ENCODE results near the gene MIDN. TPM values are rescaled to one million over a fixed set of nuclear protein-coding genes. Genes with fewer than 3 reads are reported as not detected.

MIDN gene
- total and polyA plus RNA-seq, 2 donors, result 8.7 to 55.1 TPM

DNA sequence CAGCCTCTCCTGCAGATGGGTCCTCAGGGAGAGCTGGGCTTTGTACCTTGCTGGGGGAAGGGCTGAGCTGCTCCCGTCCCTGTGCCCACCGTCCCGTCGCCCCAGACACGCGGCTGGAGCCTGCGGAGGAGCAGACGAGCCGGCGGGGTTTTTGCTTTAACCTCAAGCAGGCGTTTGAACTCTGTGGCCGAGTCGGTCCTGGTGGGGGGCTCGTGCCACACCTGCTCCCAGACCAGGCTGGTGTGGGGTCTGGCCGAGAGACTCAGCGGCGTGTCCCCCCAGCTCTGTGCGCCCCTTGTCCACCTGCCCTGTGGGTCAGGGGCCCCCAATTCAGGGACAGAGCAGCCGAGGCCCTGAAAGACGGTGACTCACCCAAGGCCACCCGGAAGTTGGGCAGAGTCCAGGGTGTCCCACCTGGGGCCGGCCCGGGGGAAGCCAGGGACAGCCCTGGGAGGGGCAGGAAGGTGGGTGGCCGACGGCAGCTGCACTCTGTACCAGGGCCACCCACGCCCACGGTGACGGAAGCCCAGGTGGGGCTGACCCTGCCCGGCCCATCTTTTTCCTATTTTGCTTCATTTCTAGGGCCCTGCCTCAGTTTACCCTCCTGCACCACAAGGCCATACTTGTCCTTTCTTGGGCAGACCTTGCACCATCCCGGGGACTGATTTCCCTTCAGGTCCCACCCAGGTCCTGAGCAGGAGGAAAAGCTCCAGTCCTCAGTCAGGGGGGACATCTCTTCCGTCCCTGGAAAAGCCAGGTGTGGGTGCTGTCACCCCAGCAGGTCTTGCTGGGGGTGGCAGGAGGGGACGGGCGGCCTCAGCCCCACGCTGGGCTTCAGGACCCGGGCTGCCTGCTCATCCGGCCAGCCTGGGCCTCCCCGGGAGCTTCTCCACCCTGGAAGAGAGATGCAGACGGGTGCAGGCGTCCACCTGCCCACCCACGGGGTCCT, 42.6 kb downstream of the MIDN start:
- no peak for DNase-seq (ENCODE audit: low read depth in 6 of 9, low spot score in 9 of 9)
- H3K4me1 ChIP-seq (ENCODE audit: control insufficient read depth in 2 of 2, insufficient read depth in 2 of 2, low read length in 2 of 2), result no peaks in the 10 kb centered on the region
- no peak overlapping the region for H3K4me3 ChIP-seq (ENCODE audit: low read length in 2 of 2)
- peaks cover 51 to 96% of the 10 kb centered on the region in 2 donors for H3K27me3 ChIP-seq (ENCODE audit: control insufficient read depth in 2 of 2, insufficient read depth in 1 of 2, low read length in 1 of 2)
- peaks cover 0 to 3% of the 10 kb centered on the region in 2 donors for H3K9me3 ChIP-seq (ENCODE audit: control insufficient read depth in 2 of 2, insufficient read depth in 1 of 2, low read length in 1 of 2)
- H3K36me3 ChIP-seq (ENCODE audit: control insufficient read depth in 2 of 2, insufficient read depth in 2 of 2, low read length in 1 of 2), result no peaks in the 10 kb centered on the region
- no peak overlapping the region for H3K27ac ChIP-seq (ENCODE audit: low read depth in 1 of 2, low read length in 1 of 2)
- 84% methylated on average over 40 of the region's 40 CpGs for WGBS

DNA sequence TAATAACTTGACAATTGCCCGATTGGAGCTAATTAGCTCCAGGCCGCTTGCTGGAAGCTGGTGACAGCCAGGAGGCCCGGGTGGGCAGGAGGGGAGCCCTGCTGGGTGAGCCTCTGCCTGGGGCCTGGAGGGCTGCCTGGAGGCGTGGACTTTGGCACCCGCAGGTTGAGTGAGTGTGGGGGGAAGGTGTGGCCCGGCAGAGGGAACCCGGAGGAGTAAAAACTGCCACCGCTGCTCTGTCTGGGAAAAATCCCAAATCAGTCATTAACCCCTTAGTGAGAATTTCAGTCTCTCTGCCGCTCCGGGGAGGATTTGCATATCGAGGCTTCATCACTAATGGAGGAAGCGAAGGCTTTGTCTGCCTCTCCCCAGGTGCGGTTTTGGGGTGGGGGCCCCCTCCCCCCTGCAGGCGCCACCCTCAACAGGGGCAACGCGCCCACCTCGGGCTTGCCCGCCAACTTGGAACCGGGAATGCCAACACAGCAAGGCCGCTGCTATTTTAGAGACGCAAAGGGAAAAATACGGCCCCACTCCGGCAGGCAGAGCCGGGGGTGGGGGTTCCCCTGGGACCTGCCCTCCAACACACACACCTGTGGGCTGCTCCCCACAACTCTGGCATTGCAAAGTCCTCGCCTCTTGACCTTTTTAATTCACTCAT, 43.5 kb downstream of the MIDN start:
- DNase-seq (ENCODE audit: low read depth in 6 of 9, low spot score in 9 of 9), result no peak
- no peaks in the 10 kb centered on the region for H3K9me3 ChIP-seq (ENCODE audit: control insufficient read depth in 2 of 2, insufficient read depth in 1 of 2, low read length in 1 of 2)
- H3K4me3 ChIP-seq (ENCODE audit: low read length in 2 of 2), result no peak overlapping the region
- H3K27ac ChIP-seq (ENCODE audit: low read depth in 1 of 2, low read length in 1 of 2), result no peak overlapping the region
- H3K4me1 ChIP-seq (ENCODE audit: control insufficient read depth in 2 of 2, insufficient read depth in 2 of 2, low read length in 2 of 2), result no peaks in the 10 kb centered on the region
- peaks cover 44 to 99% of the 10 kb centered on the region in 2 donors for H3K27me3 ChIP-seq (ENCODE audit: control insufficient read depth in 2 of 2, insufficient read depth in 1 of 2, low read length in 1 of 2)
- H3K36me3 ChIP-seq (ENCODE audit: control insufficient read depth in 2 of 2, insufficient read depth in 2 of 2, low read length in 1 of 2), result no peaks in the 10 kb centered on the region
- 78% methylated on average over 25 of the region's 25 CpGs for WGBS

DNA sequence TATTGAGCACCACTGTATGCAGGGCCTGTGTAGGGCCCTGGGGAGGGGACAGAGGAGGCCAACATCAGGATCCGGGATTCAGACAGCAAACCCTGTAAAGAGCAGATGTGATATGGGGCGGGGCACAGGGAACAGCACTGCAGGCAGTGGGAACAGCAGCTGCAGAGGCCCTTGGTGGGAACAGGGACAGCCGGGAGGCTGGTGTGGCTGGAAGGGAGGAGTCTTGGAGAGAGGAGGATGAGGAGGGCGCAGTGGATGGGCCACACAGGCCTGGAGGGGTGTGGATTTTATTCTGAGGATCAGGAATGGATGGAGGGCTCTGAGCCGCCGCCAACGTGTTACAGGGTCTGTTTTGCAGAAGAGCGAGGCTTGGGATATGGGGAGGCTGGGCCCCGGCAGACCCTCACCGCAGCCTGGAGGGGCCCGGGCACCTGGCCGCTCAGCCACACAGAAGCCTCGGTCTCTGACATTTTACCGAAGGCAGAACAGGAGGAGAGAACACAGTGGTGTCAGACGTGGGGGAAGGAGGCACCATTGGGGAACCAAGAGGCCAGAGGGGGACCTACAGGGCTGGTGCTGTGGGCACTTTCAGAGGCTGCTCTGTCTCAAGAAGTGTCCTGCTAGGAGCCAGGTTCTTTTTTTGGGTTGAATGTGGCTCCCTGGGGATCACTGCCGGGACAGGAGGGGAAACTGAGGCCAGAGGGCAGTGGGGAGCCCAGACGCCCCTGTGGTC, 44.2 kb downstream of the MIDN start:
- no peak overlapping the region for H3K4me3 ChIP-seq (ENCODE audit: low read length in 2 of 2)
- no peaks in the 10 kb centered on the region for H3K36me3 ChIP-seq (ENCODE audit: control insufficient read depth in 2 of 2, insufficient read depth in 2 of 2, low read length in 1 of 2)
- H3K27me3 ChIP-seq (ENCODE audit: control insufficient read depth in 2 of 2, insufficient read depth in 1 of 2, low read length in 1 of 2), result peaks cover 37 to 97% of the 10 kb centered on the region in 2 donors
- no peak overlapping the region for H3K27ac ChIP-seq (ENCODE audit: low read depth in 1 of 2, low read length in 1 of 2)
- DNase-seq (ENCODE audit: low read depth in 6 of 9, low spot score in 9 of 9), result no peak
- no peaks in the 10 kb centered on the region for H3K4me1 ChIP-seq (ENCODE audit: control insufficient read depth in 2 of 2, insufficient read depth in 2 of 2, low read length in 2 of 2)
- no peaks in the 10 kb centered on the region for H3K9me3 ChIP-seq (ENCODE audit: control insufficient read depth in 2 of 2, insufficient read depth in 1 of 2, low read length in 1 of 2)
- WGBS, result 89% methylated on average over 17 of the region's 17 CpGs

DNA sequence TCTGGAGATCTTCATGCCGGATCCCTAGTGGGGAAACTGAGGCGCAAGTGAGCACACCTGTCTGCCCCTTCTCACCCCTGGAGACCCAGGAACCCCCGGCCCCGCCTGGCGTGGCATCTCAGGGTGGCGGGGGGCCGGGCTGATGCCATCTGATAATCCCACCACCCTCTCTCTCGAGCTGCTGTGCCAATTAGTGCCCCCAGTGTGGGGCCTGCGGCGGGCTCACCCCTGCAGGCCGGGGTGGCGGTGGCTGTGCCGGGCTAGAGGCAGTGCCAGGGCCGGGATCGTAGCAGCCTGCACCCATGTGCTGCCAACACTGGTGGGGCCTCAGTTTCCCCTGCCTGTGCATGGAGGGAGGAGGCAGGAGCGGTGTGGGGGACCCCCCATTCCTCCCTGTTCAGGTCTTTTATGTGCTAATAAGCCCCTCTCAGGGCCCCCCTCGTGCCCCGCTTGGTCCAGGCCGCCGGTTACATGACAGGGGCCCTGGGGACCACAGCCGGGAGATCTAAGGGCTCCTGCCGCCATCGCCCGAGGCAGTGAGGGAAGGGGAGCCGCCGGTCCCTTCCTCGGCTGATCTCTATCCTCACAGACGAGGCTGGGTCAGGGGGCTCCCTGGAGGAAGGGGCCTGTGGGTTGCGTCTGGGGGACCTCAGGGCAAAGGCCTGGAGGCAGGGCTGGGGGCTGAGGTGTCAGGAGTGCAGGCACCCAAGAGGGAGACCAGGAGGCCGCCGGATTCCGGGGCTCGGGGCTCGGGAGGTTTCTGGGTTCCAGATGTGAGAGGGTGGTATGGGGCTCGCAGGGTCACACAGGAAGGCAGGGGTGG, 45.6 kb downstream of the MIDN start:
- 81% methylated on average over 35 of the region's 35 CpGs for WGBS
- no peak overlapping the region for H3K27ac ChIP-seq (ENCODE audit: low read depth in 1 of 2, low read length in 1 of 2)
- DNase-seq (ENCODE audit: low read depth in 6 of 9, low spot score in 9 of 9), result no peak
- no peaks in the 10 kb centered on the region for H3K36me3 ChIP-seq (ENCODE audit: control insufficient read depth in 2 of 2, insufficient read depth in 2 of 2, low read length in 1 of 2)
- H3K4me3 ChIP-seq (ENCODE audit: low read length in 2 of 2), result no peak overlapping the region
- peaks cover 24 to 91% of the 10 kb centered on the region in 2 donors for H3K27me3 ChIP-seq (ENCODE audit: control insufficient read depth in 2 of 2, insufficient read depth in 1 of 2, low read length in 1 of 2)
- H3K9me3 ChIP-seq (ENCODE audit: control insufficient read depth in 2 of 2, insufficient read depth in 1 of 2, low read length in 1 of 2), result no peaks in the 10 kb centered on the region
- no peaks in the 10 kb centered on the region for H3K4me1 ChIP-seq (ENCODE audit: control insufficient read depth in 2 of 2, insufficient read depth in 2 of 2, low read length in 2 of 2)

DNA sequence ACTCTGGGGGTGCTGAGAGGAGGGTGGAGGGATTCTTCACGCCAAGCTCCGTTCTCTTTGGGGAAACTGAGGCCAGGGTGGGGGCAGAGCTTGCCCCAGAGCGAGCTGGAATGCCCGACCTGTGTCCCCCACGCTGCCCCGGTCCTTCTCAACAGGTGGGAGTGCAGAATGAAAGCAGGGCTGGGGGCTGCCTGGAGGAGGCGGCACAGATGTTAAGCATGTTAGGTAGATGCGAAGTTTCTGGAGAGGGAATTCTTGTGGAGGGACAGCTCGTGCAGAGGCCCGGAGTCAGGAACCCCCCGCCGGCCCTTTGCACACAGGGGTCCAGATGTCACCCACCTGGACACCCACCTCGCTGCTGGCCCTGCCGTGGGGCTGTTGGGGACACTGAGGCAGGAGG, 46.3 kb downstream of the MIDN start:
- Histone ChIP-seq H3K36me3 (ENCODE audit: control insufficient read depth in 2 of 2, insufficient read depth in 2 of 2, low read length in 1 of 2) (no peaks in the 10 kb centered on the region), H3K27me3 (ENCODE audit: control insufficient read depth in 2 of 2, insufficient read depth in 1 of 2, low read length in 1 of 2) (peaks cover 20 to 86% of the 10 kb centered on the region in 2 donors), H3K27ac (ENCODE audit: low read depth in 1 of 2, low read length in 1 of 2) (no peak overlapping the region), H3K4me3 (ENCODE audit: low read length in 2 of 2) (no peak overlapping the region), H3K4me1 (ENCODE audit: control insufficient read depth in 2 of 2, insufficient read depth in 2 of 2, low read length in 2 of 2) (no peaks in the 10 kb centered on the region), H3K9me3 (ENCODE audit: control insufficient read depth in 2 of 2, insufficient read depth in 1 of 2, low read length in 1 of 2) (no peaks in the 10 kb centered on the region)
- no peak for DNase-seq (ENCODE audit: low read depth in 6 of 9, low spot score in 9 of 9)
- WGBS, result 73% methylated on average over 14 of the region's 14 CpGs

DNA sequence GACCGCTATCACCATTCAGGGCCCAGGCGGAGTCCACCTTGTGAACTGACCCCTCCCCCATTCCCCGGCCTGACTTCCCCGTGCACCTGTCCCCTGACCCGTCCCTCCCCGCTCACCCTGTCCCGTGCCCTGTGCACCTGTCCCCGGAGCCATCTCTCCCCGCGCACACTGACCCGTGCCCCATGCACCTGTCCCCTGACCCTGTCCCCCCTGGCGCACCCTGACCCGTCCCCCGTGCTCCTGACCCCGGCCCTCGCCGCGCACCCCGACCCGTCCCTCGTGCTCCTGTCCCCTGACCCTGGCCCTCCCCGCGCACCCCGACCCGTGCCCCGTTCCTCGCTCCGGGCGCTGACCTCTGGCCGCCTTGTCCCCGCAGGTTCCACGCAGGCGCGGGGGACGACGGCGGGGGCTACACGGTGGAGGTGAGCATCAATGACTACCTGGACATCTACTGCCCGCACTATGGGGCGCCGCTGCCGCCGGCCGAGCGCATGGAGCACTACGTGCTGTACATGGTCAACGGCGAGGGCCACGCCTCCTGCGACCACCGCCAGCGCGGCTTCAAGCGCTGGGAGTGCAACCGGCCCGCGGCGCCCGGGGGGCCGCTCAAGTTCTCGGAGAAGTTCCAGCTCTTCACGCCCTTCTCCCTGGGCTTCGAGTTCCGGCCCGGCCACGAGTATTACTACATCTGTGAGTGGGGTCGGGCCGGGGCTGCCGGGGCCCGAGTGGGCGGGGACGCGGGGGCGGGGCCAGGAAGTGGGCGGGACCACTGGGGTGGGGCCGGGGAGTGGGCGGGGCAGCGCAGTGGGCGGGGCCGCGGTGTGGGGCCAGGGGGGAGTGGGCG, 47.0 kb downstream of the MIDN start:
- WGBS, result 21% methylated on average over 82 of the region's 82 CpGs
- no peak for DNase-seq (ENCODE audit: low read depth in 6 of 9, low spot score in 9 of 9)
- H3K9me3 ChIP-seq (ENCODE audit: control insufficient read depth in 2 of 2, insufficient read depth in 1 of 2, low read length in 1 of 2), result no peaks in the 10 kb centered on the region

DNA sequence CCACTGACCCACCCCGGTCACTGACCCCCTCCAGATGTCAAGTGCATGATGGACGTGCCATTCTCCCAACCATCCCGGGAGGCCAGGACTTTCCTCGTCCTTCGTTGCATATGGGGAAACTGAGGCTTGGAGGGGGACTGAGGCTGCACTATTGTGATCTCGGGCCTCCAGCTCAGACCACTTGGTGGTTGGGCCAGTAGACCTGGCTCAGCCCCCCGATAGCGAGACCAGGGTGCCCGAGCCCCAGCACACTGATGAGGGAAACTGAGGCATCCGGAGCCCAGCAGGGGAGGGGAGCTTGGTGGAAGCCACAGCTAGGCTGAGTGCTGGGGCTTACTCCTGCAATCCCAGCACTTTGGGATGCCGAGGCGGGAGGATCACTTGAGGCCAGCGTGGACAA, 47.7 kb downstream of the MIDN start:
- H3K27ac ChIP-seq (ENCODE audit: low read depth in 1 of 2, low read length in 1 of 2), result no peak overlapping the region

More for the DNA sequence above, 47.0 kb downstream of the MIDN start:
- H3K36me3 ChIP-seq (ENCODE audit: control insufficient read depth in 2 of 2, insufficient read depth in 2 of 2, low read length in 1 of 2), result no peaks in the 10 kb centered on the region
- no peaks in the 10 kb centered on the region for H3K4me1 ChIP-seq (ENCODE audit: control insufficient read depth in 2 of 2, insufficient read depth in 2 of 2, low read length in 2 of 2)
- peaks cover 20 to 81% of the 10 kb centered on the region in 2 donors for H3K27me3 ChIP-seq (ENCODE audit: control insufficient read depth in 2 of 2, insufficient read depth in 1 of 2, low read length in 1 of 2)
- H3K4me3 ChIP-seq (ENCODE audit: low read length in 2 of 2), result no peak overlapping the region
- H3K27ac ChIP-seq (ENCODE audit: low read depth in 1 of 2, low read length in 1 of 2), result no peak overlapping the region

More for the DNA sequence above, 47.7 kb downstream of the MIDN start:
- DNase-seq (ENCODE audit: low read depth in 6 of 9, low spot score in 9 of 9), result no peak
- WGBS, result 93% methylated on average over 12 of the region's 13 CpGs
- no peaks in the 10 kb centered on the region for H3K4me1 ChIP-seq (ENCODE audit: control insufficient read depth in 2 of 2, insufficient read depth in 2 of 2, low read length in 2 of 2)
- H3K36me3 ChIP-seq (ENCODE audit: control insufficient read depth in 2 of 2, insufficient read depth in 2 of 2, low read length in 1 of 2), result no peaks in the 10 kb centered on the region
- H3K27me3 ChIP-seq (ENCODE audit: control insufficient read depth in 2 of 2, insufficient read depth in 1 of 2, low read length in 1 of 2), result peaks cover 20 to 76% of the 10 kb centered on the region in 2 donors
- no peak overlapping the region for H3K4me3 ChIP-seq (ENCODE audit: low read length in 2 of 2)
- H3K9me3 ChIP-seq (ENCODE audit: control insufficient read depth in 2 of 2, insufficient read depth in 1 of 2, low read length in 1 of 2), result no peaks in the 10 kb centered on the region
